Spinal cord (tissue), 10 donors: ENCODE measurements around the gene VSNL1. TPM values are rescaled to one million over a fixed set of nuclear protein-coding genes. Genes with fewer than 3 reads are reported as not detected.

Experiments
- DNase-seq, 6 donors: peaks; one replicate each; pipeline versions ENCODE4 v3.0.0 to v3.0.0-alpha.2; 2013 to 2015; ENCODE audit warnings: low spot score in 6 of 6, low read depth in 4 of 6
- H3K27ac ChIP-seq: one replicate; pipeline ENCODE4 v1.5.1; 2013; ENCODE audit warnings: low read depth, low read length, control low read depth
- H3K27me3 ChIP-seq: one replicate; pipeline ENCODE4 v1.6.1; 2013; ENCODE audit warnings: low read length; ENCODE audit not compliant: control insufficient read depth, insufficient read depth
- H3K36me3 ChIP-seq: one replicate; pipeline ENCODE4 v1.6.1; 2013; ENCODE audit warnings: low read length; ENCODE audit not compliant: control insufficient read depth, insufficient read depth
- H3K4me1 ChIP-seq: one replicate; pipeline ENCODE4 v1.6.1; 2013; ENCODE audit warnings: low read length; ENCODE audit not compliant: control insufficient read depth, insufficient read depth
- H3K4me3 ChIP-seq: one replicate; pipeline ENCODE4 v1.5.1; 2013; ENCODE audit warnings: low read depth, low read length, control low read depth
- H3K9me3 ChIP-seq: one replicate; pipeline ENCODE4 v1.6.1; 2013; ENCODE audit warnings: low read length; ENCODE audit not compliant: control insufficient read depth, insufficient read depth
- whole genome bisulfite sequencing: methylation state at CpG from one replicate; pipeline ENCODE4 v1.1.5; 2013; ENCODE audit warnings: missing lambda C conversion rate; ENCODE audit not compliant: insufficient coverage; 5-methylcytosine and 5-hydroxymethylcytosine counted together
- polyA plus RNA-seq, 2 donors: library from polyadenylated mRNA; unstranded; fragments of 120-200 nt; gene quantifications; one replicate each; pipeline ENCODE4 v1.2.1, GENCODE V29; 2013; ENCODE audit not compliant: insufficient read length in 2 of 2
- total RNA-seq, 2 donors: library from RNA; depleted of rRNA in 1 of 2; stranded (reverse); fragments of 120-200 nt in 1 of 2; fragments of >200 nt in 1 of 2; gene quantifications; one replicate each; pipeline versions ENCODE4 v1.2.3 to v1.2.4, GENCODE V29; 2013 to 2014
- donor health status: healthy.

VSNL1 gene
- total and polyA plus RNA-seq, 4 donors: 58.6 to 423 (median 285) TPM

GRCh38 chr2:17604050-17604449, 63.6 kb downstream of the VSNL1 start:
- no peaks in the 10 kb centered on the region for H3K27me3 ChIP-seq
- no peak for DNase-seq
- H3K36me3 ChIP-seq: no peaks in the 10 kb centered on the region
- 91% methylated on average over 5 of the region's 5 CpGs for WGBS
- no peak overlapping the region for H3K4me3 ChIP-seq
- no peaks in the 10 kb centered on the region for H3K9me3 ChIP-seq
- no peak overlapping the region for H3K27ac ChIP-seq
- H3K4me1 ChIP-seq: no peaks in the 10 kb centered on the region

DNA sequence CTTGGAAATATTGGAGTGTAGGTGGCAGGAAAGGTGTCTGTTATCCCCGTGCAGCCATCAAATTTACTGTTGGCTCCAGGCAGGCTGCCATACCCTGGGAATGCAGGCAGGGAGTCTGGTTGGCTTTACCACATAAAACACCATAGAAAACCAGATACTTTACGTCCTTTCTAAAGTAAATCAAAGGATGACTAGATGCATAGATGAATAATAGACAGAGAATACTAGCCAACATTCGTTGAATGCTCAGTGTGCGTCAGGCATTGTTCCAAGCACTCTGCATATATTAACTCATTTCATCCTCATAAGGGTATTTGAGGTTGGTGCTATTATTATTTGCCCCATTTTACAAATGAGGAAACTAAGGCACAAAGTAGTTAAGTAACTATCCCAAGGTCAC, 65.2 kb downstream of the VSNL1 start:
- no peak for DNase-seq
- WGBS: no CpG with 5 or more reads among the region's 4 CpGs
- no peak overlapping the region for H3K27ac ChIP-seq
- no peaks in the 10 kb centered on the region for H3K27me3 ChIP-seq
- no peak overlapping the region for H3K4me3 ChIP-seq
- no peaks in the 10 kb centered on the region for H3K9me3 ChIP-seq
- H3K36me3 ChIP-seq: no peaks in the 10 kb centered on the region
- no peaks in the 10 kb centered on the region for H3K4me1 ChIP-seq

DNA sequence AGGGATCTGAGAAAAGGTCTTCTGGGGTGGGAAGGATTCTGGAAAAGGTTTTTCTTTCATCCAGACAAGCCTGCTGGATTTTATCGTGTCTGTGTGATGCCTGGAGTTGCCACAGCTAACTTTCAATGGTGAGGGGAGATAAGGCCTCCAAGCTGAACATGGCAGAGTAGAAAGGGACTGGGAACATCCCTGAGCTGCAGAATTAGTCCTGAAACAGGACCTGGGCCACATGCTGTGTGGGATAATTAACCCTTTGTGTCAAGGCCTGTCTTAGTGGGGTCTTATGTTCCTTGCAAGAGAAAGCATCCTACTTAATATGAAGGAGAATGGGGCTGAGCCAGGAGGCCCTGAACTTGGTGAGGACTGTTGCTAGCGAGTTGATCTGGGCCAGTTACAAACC, 66.4 kb downstream of the VSNL1 start:
- no peaks in the 10 kb centered on the region for H3K4me1 ChIP-seq
- no peak for DNase-seq
- no peaks in the 10 kb centered on the region for H3K9me3 ChIP-seq
- no peaks in the 10 kb centered on the region for H3K27me3 ChIP-seq
- no peak overlapping the region for H3K27ac ChIP-seq
- H3K36me3 ChIP-seq: no peaks in the 10 kb centered on the region
- 90% methylated on average over 1 of the region's 2 CpGs for WGBS
- H3K4me3 ChIP-seq: no peak overlapping the region

DNA sequence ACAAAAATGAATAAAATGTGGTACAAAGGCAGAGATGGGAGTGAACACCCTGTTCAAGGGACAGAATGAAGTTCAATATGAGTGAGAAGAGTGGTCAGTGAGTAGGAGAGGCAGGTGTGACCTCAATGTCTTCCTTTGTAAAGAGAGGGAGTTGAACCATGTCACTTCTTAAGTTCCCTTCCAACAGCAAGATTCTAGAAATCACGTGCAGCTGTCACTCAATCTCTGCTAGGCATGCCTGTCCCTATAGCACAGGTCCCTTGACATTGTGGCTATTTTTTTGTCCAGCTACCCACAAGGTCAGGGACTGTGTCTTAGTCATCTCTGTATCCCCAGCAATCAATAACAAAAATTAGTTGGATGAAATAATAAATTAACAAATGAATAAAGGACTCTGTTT, 66.9 kb downstream of the VSNL1 start:
- H3K4me3 ChIP-seq: no peak overlapping the region
- H3K36me3 ChIP-seq: no peaks in the 10 kb centered on the region
- H3K27me3 ChIP-seq: no peaks in the 10 kb centered on the region
- no peaks in the 10 kb centered on the region for H3K4me1 ChIP-seq
- no peaks in the 10 kb centered on the region for H3K9me3 ChIP-seq
- WGBS: 100% methylated on average over 1 of the region's 1 CpG
- DNase-seq: no peak
- H3K27ac ChIP-seq: no peak overlapping the region

- Histone ChIP-seq H3K4me3 (no peak overlapping the region), H3K36me3 (no peaks in the 10 kb centered on the region), H3K4me1 (no peaks in the 10 kb centered on the region), H3K27ac (no peak overlapping the region), H3K27me3 (no peaks in the 10 kb centered on the region), H3K9me3 (no peaks in the 10 kb centered on the region)
- 32% methylated on average over 3 of the region's 4 CpGs for WGBS
- peak in 2 of 6 donors; percentile 29 to 57 for DNase-seq
These were observed 67.8 kb downstream of the VSNL1 start for GRCh38 chr2:17608251-17608650.

DNA sequence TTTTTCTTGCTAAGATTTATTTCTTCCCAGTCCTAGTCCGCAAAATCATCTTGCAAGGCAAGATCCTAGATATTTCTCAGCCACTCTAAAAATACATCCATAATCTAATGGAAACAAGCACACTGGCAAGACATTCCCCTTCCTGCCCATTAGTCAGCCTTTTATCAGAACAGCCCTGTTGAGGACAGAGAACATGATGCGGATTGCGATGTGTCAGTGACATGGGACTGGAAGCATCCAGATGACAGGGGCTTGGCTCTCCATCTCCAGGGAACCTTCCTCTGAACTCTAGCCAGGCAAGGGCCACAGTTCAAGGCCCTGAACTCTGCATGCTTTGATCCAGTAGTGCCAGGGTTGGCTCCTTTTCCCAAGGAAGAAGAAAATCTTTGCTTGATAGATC, 70.0 kb downstream of the VSNL1 start:
- no peak overlapping the region for H3K27ac ChIP-seq
- DNase-seq: no peak
- no peaks in the 10 kb centered on the region for H3K4me1 ChIP-seq
- WGBS: 64% methylated on average over 3 of the region's 3 CpGs
- H3K9me3 ChIP-seq: no peaks in the 10 kb centered on the region
- H3K27me3 ChIP-seq: no peaks in the 10 kb centered on the region
- H3K36me3 ChIP-seq: no peaks in the 10 kb centered on the region
- H3K4me3 ChIP-seq: no peak overlapping the region

DNA sequence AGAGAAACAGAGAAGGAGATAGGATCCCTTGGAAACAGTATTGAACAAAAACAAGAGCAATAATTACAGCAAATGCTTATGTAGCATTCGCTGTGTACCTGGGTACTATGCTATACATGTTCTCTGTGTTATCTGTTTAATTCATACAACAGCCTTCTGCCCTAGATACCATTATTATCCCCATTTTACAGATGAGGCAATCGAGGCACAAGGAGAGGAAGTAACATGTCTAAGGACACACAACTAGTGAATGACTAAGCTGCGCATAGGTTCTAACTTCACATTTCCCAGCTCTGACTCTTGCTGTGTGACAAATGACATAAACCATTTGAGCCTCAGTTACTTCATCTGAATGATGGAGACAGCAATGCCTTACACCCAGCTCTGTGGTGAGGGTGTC, 70.5 kb downstream of the VSNL1 start:
- Histone ChIP-seq H3K27me3 (no peaks in the 10 kb centered on the region), H3K36me3 (no peaks in the 10 kb centered on the region), H3K27ac (no peak overlapping the region), H3K9me3 (no peaks in the 10 kb centered on the region), H3K4me1 (no peaks in the 10 kb centered on the region), H3K4me3 (no peak overlapping the region)
- no peak for DNase-seq
- 100% methylated on average over 1 of the region's 3 CpGs for WGBS

DNA sequence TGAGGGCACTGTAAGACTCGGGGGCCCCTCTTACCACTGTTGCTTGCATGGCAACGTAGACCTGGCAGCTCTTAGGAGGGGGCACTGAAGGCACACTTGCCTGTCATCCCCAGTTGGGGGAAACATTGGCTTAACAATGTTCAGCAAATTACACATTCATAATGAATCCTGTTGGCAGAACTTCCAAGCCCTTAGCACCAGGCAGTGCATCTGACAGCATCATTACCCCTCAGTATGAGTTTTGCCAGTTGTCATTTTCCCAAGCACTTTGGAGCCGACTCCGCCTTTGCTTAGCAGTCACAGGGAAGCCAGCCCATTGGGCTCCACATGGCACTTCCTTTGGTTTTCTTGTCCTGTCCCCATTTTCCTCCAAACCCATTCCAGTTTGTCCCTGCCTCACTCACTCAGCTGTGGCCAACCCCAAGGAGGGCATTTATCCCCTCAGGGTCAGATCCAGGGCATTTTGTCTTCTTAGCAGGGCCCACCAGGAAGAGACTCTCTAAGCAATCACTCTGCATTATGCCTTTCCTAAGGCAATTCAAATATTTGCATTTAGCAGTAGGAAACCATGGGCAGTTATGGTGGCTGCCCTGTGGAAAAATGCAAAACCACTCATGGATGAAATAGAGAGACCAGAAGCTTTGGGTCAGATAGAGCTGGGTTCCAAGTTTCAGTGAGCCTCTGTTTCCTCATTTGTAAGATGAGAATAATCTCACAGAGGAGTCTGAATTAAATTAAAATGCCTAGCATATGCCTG, 73.9 kb downstream of the VSNL1 start:
- no peaks in the 10 kb centered on the region for H3K36me3 ChIP-seq
- 76% methylated on average over 4 of the region's 4 CpGs for WGBS
- DNase-seq: peak in 2 of 6 donors; percentile 86 to 89
- no peak overlapping the region for H3K27ac ChIP-seq
- no peaks in the 10 kb centered on the region for H3K4me1 ChIP-seq
- H3K27me3 ChIP-seq: no peaks in the 10 kb centered on the region
- no peaks in the 10 kb centered on the region for H3K9me3 ChIP-seq
- H3K4me3 ChIP-seq: no peak overlapping the region

GRCh38 chr2:17615147-17615546, 74.7 kb downstream of the VSNL1 start:
- Histone ChIP-seq H3K27ac (no peak overlapping the region), H3K36me3 (no peaks in the 10 kb centered on the region), H3K4me3 (no peak overlapping the region), H3K4me1 (no peaks in the 10 kb centered on the region), H3K9me3 (no peaks in the 10 kb centered on the region), H3K27me3 (no peaks in the 10 kb centered on the region)
- WGBS: no CpG with 5 or more reads among the region's 1 CpG
- no peak for DNase-seq

GRCh38 chr2:17615728-17616351, 75.3 kb downstream of the VSNL1 start:
- no peak overlapping the region for H3K4me3 ChIP-seq
- DNase-seq: no peak
- no peaks in the 10 kb centered on the region for H3K27me3 ChIP-seq
- no peaks in the 10 kb centered on the region for H3K36me3 ChIP-seq
- no peaks in the 10 kb centered on the region for H3K9me3 ChIP-seq
- H3K4me1 ChIP-seq: peaks cover 3% of the 10 kb centered on the region
- no peak overlapping the region for H3K27ac ChIP-seq
- WGBS: no CpG with 5 or more reads among the region's 1 CpG
